Ovary (tissue), 3 donors: ENCODE results near the gene RBBP8.

Source experiments
- CTCF ChIP-seq, 3 donors: fragments of 450-650 bp in 2 of 3; fragments of 200-600 bp in 1 of 3; IDR thresholded peaks; one replicate each; pipeline versions ENCODE4 v1.5.1 to v1.8.0; 2016 to 2022; ENCODE audit warnings: antibody characterized with exemption in 3 of 3, mild to moderate bottlenecking in 1 of 3
- POLR2A ChIP-seq: fragments of 450-650 bp; IDR thresholded peaks from one replicate; pipeline ENCODE4 v1.6.1; 2017; ENCODE audit warnings: antibody characterized with exemption, mild to moderate bottlenecking, moderate library complexity
- donor health status: DM: no; HTN: no; CAD: no.

- no peak for TF ChIP-seq CTCF (IDR thresholded peaks at IDR 0.05)
- TF ChIP-seq POLR2A, result no peak
These were observed 126.7 kb downstream of the RBBP8 start for GRCh38 chr18:23059541-23060465.
